ENCODE measurements around the gene BRCC3.

The BRCC3 gene

GRCh38 chrX:155054255-155054654, 17.1 kb upstream of the BRCC3 start:
- Histone ChIP-seq H2AFZ (ENCODE audit: low read length) (no peak overlapping the region), H3K9me3 (ENCODE audit: low read length) (no peaks in the 10 kb centered on the region), H3K36me3 (ENCODE audit: insufficient read depth, low read length) (peaks cover 6% of the 10 kb centered on the region; the same call in 1 of the 2 replicates), H3K4me1 (ENCODE audit: insufficient read depth, low read length, severe bottlenecking) (peaks cover 13% of the 10 kb centered on the region), H3K9ac (ENCODE audit: low read length) (no peak overlapping the region), H3K79me2 (ENCODE audit: insufficient read depth, low read length) (no peaks in the 10 kb centered on the region), H3K27ac (ENCODE audit: low read depth, low read length, poor library complexity, severe bottlenecking) (no peak overlapping the region), H3K4me3 (ENCODE audit: low read depth, low read length, poor library complexity, severe bottlenecking) (no peak overlapping the region), H3K27me3 (ENCODE audit: insufficient read depth, low read length) (no peaks in the 10 kb centered on the region), H3K4me2 (ENCODE audit: low read length) (no peak overlapping the region), H4K20me1 (ENCODE audit: insufficient read depth, low read length) (no peaks in the 10 kb centered on the region), H3K9me2 (ENCODE audit: low read depth, low read length) (no peaks in the 10 kb centered on the region), H3F3A (ENCODE audit: insufficient read depth, low read length) (no peaks in the 10 kb centered on the region)
- TF ChIP-seq CTCF (IDR thresholded peaks at IDR 0.05; ENCODE audit: low read length), result no peak
- TF ChIP-seq EZH2 (IDR thresholded peaks at IDR 0.05; ENCODE audit: borderline replicate concordance, low read length), result no peak

- Histone ChIP-seq H3K4me2 (ENCODE audit: low read length) (no peak overlapping the region), H3K9ac (ENCODE audit: low read length) (no peak overlapping the region), H3K9me3 (ENCODE audit: low read length) (no peaks in the 10 kb centered on the region), H3K9me2 (ENCODE audit: low read depth, low read length) (no peaks in the 10 kb centered on the region), H3K79me2 (ENCODE audit: insufficient read depth, low read length) (no peaks in the 10 kb centered on the region), H4K20me1 (ENCODE audit: insufficient read depth, low read length) (no peaks in the 10 kb centered on the region), H3F3A (ENCODE audit: insufficient read depth, low read length) (no peaks in the 10 kb centered on the region), H3K27me3 (ENCODE audit: insufficient read depth, low read length) (no peaks in the 10 kb centered on the region), H3K27ac (ENCODE audit: low read depth, low read length, poor library complexity, severe bottlenecking) (no peak overlapping the region), H2AFZ (ENCODE audit: low read length) (no peak overlapping the region), H3K36me3 (ENCODE audit: insufficient read depth, low read length) (peaks cover 17% of the 10 kb centered on the region; the same call in 1 of the 2 replicates), H3K4me1 (ENCODE audit: insufficient read depth, low read length, severe bottlenecking) (peaks cover 13% of the 10 kb centered on the region), H3K4me3 (ENCODE audit: low read depth, low read length, poor library complexity, severe bottlenecking) (no peak overlapping the region)
- TF ChIP-seq CTCF (IDR thresholded peaks at IDR 0.05; ENCODE audit: low read length) (no peak), EZH2 (IDR thresholded peaks at IDR 0.05; ENCODE audit: borderline replicate concordance, low read length) (no peak)
Observed at GRCh38 chrX:155055494-155055893, 15.8 kb upstream of the BRCC3 start.

GRCh38 chrX:155056471-155056870, 14.8 kb upstream of the BRCC3 start:
- H3K27me3 ChIP-seq (ENCODE audit: insufficient read depth, low read length), result no peaks in the 10 kb centered on the region
- peaks cover 21% of the 10 kb centered on the region for H3K36me3 ChIP-seq (ENCODE audit: insufficient read depth, low read length)
- H3K4me2 ChIP-seq (ENCODE audit: low read length), result no peak overlapping the region
- H3K27ac ChIP-seq (ENCODE audit: low read depth, low read length, poor library complexity, severe bottlenecking), result no peak overlapping the region
- no peak overlapping the region for H3K4me3 ChIP-seq (ENCODE audit: low read depth, low read length, poor library complexity, severe bottlenecking)
- H3K9me3 ChIP-seq (ENCODE audit: low read length), result no peaks in the 10 kb centered on the region
- H3K79me2 ChIP-seq (ENCODE audit: insufficient read depth, low read length), result no peaks in the 10 kb centered on the region
- peaks cover 13% of the 10 kb centered on the region for H3K4me1 ChIP-seq (ENCODE audit: insufficient read depth, low read length, severe bottlenecking)
- no peak overlapping the region for H2AFZ ChIP-seq (ENCODE audit: low read length)
- H3K9ac ChIP-seq (ENCODE audit: low read length), result no peak overlapping the region
- no peaks in the 10 kb centered on the region for H3K9me2 ChIP-seq (ENCODE audit: low read depth, low read length)
- TF ChIP-seq CTCF (IDR thresholded peaks at IDR 0.05; ENCODE audit: low read length) (no peak), EZH2 (IDR thresholded peaks at IDR 0.05; ENCODE audit: borderline replicate concordance, low read length) (no peak)
- H3F3A ChIP-seq (ENCODE audit: insufficient read depth, low read length), result no peaks in the 10 kb centered on the region
- no peaks in the 10 kb centered on the region for H4K20me1 ChIP-seq (ENCODE audit: insufficient read depth, low read length)
